Panc1 (cell line): Measurements from ENCODE around the gene CGNL1. TPM values are rescaled to one million over a fixed set of nuclear protein-coding genes. Genes with fewer than 3 reads are reported as not detected.
A peak's percentile ranks its signal among the peaks of the same experiment; 100 is the strongest.

Source experiments
- ATAC-seq: fragments of 200-7000 bp; cut with Tn5 transposase; 2 replicates; pipeline ENCODE4 v1.9.1; 2020; ENCODE audit warnings: mild to moderate bottlenecking, moderate library complexity
- BruUV-seq: library from RNA; stranded (reverse); fragments of 400-500 nt; replicated peaks from 2 replicates; lab custom pipeline; 2021; lab: Mats Ljungman, UMichigan
- CTCF ChIA-PET: fragments of 300-600 bp; sonication (Branson Sonifier 250); formaldehyde crosslinking; loops from one replicate; lab custom pipeline; 2022; ENCODE audit warnings: antibody characterized with exemption; lab: Charles Lee
- POLR2A ChIA-PET: fragments of 300-600 bp; sonication (Branson Sonifier 250); formaldehyde crosslinking; loops from one replicate; lab custom pipeline; 2022; ENCODE audit warnings: antibody characterized with exemption; lab: Charles Lee
- DNase-seq: peaks from one replicate; pipeline ENCODE4 v3.0.0-alpha.2; 2010; ENCODE audit warnings: low read depth, low spot score
- H3K27ac ChIP-seq: 2 replicates; pipeline ENCODE4 v1.5.1; 2011; ENCODE audit warnings: mild to moderate bottlenecking, low read length, inconsistent platforms
- H3K27me3 ChIP-seq: fragments of 200-500 bp; sonication (Bioruptor generic); 2 replicates; pipeline ENCODE4 v1.6.0; 2014; ENCODE audit warnings: low read length, inconsistent platforms; ENCODE audit not compliant: control insufficient read depth, insufficient read depth
- H3K36me3 ChIP-seq: fragments of 200-500 bp; sonication (Bioruptor generic); 2 replicates; pipeline ENCODE4 v1.5.1; 2014; ENCODE audit warnings: inconsistent platforms, mild to moderate bottlenecking, low read length, moderate library complexity; ENCODE audit not compliant: control insufficient read depth, insufficient read depth
- H3K4me1 ChIP-seq: 2 replicates; pipeline ENCODE4 v1.5.1; 2011; ENCODE audit warnings: inconsistent platforms, mild to moderate bottlenecking, low read length, moderate library complexity; ENCODE audit not compliant: control insufficient read depth, insufficient read depth
- H3K4me3 ChIP-seq, 2 experiments: 2 replicates each; pipeline ENCODE4 v1.5.1; 2011 to 2012; ENCODE audit warnings: low read depth in 2 of 2, low read length in 2 of 2, mild to moderate bottlenecking in 2 of 2, inconsistent platforms in 1 of 2, moderate library complexity in 1 of 2
- H3K9me3 ChIP-seq: fragments of 200-500 bp; sonication (Bioruptor generic); 2 replicates; pipeline ENCODE4 v1.5.1; 2014; ENCODE audit warnings: low read depth, mild to moderate bottlenecking, inconsistent platforms, low read length, moderate library complexity; ENCODE audit not compliant: control insufficient read depth, insufficient read depth
- CTCF ChIP-seq: fragments of 450-650 bp; IDR thresholded peaks from 2 replicates; pipeline ENCODE4 v1.5.1; 2017; ENCODE audit warnings: mild to moderate bottlenecking
- POLR2AphosphoS5 ChIP-seq: IDR thresholded peaks from 2 replicates; pipeline ENCODE4 v1.6.1; 2012; ENCODE audit warnings: mild to moderate bottlenecking, low read depth, low read length, moderate library complexity
- REST ChIP-seq, 2 experiments: IDR thresholded peaks; 2 replicates each; pipeline ENCODE4 v1.6.1; 2011 to 2012; ENCODE audit warnings: low read depth in 2 of 2, control low read depth in 1 of 2, low read length in 1 of 2, mild to moderate bottlenecking in 1 of 2, moderate library complexity in 1 of 2; ENCODE audit not compliant: insufficient read depth in 1 of 2
- SIN3A ChIP-seq: IDR thresholded peaks from 2 replicates; pipeline ENCODE4 v1.6.1; 2012; ENCODE audit warnings: low read depth, mild to moderate bottlenecking, low read length, moderate library complexity, borderline replicate concordance; ENCODE audit not compliant: insufficient read depth
- TCF7L2 ChIP-seq: IDR thresholded peaks from 2 replicates; pipeline ENCODE4 v1.6.1; 2011; ENCODE audit warnings: mild to moderate bottlenecking, low read depth, low read length, inconsistent platforms
- in situ Hi-C: cut with HindIII; loops from 2 replicates; pipeline ENCODE4 v1.10.0; 2016; ENCODE audit warnings: low sequenced_read_pairs, low pct_unique_long_range_greater_than_20kb
- intact Hi-C: fragments of 100-400 bp; cut with micrococcal nuclease; formaldehyde crosslinking; loops from one replicate; pipeline ENCODE4 v1.10.0; 2022; ENCODE audit not compliant: unreplicated experiment
- total RNA-seq: library from RNA; stranded (reverse); gene quantifications from one replicate; pipeline ENCODE4 v1.2.1, GENCODE V29; 2021; ENCODE audit not compliant: unreplicated experiment

Gene CGNL1
- total RNA-seq, 1 experiment from 2014 or later = 3.5 TPM

- in situ Hi-C loops = no loop called here
- ChIA-PET POLR2A (no interaction called here), CTCF (interaction anchor here (3.1 kb wide), 1 partner anchor 188 kb away, joined by 44 read pairs; no protein-coding TSS in a partner anchor)
- DNase-seq (no peak), ATAC-seq (no peak)
- Histone ChIP-seq H3K9me3 (no peaks in the 10 kb centered on the region), H3K27ac (no peak overlapping the region), H3K4me1 (no peaks in the 10 kb centered on the region), H3K4me3 (no peak overlapping the region), H3K27me3 (no peaks in the 10 kb centered on the region), H3K36me3 (no peaks in the 10 kb centered on the region)
- intact Hi-C loops = no loop called here
- TF ChIP-seq SIN3A (no peak), REST (IDR thresholded peaks at IDR 0.05; ENCODE audit: insufficient read depth in 1 of 2, low read depth in 2 of 2, low read length in 1 of 2) (no peak), TCF7L2 (no peak), CTCF (no peak), POLR2AphosphoS5 (no peak)
- BruUV-seq = no TSS peak
These were observed 37.0 kb upstream of the CGNL1 start for GRCh38 chr15:57339321-57339720.

GRCh38 chr15:57340682-57341259 lies 35.5 kb upstream of the CGNL1 start:
- no peak for TF ChIP-seq TCF7L2
- TF ChIP-seq CTCF = peak; percentile 92
- intact Hi-C loops (loop anchor here (1.0 to 10.0 kb wide), 2 partner anchors 84 to 187 kb away; no protein-coding TSS in a partner anchor), in situ Hi-C loops (no loop called here)
- Histone ChIP-seq H3K4me1 (no peaks in the 10 kb centered on the region), H3K36me3 (no peaks in the 10 kb centered on the region), H3K9me3 (no peaks in the 10 kb centered on the region), H3K27ac (no peak overlapping the region), H3K4me3 (no peak overlapping the region), H3K27me3 (no peaks in the 10 kb centered on the region)
- ChIA-PET POLR2A (no interaction called here), CTCF (interaction anchor here (1.1 to 3.1 kb wide), 3 partner anchors 168 to 201 kb away, joined by 3 to 44 read pairs (median 7); no protein-coding TSS in a partner anchor)
- peak; percentile 61 for DNase-seq
- no TSS peak for BruUV-seq
- ATAC-seq = peak; percentile 83
